ENCODE results near the gene ADGRB3. TPM values are rescaled to one million over a fixed set of nuclear protein-coding genes. Genes with fewer than 3 reads are reported as not detected.
"Not testable (repeated sequence)": the region's sequence is repeated elsewhere in the genome, so short reads cannot be mapped to it uniquely, and the experiment has no call there.

The ADGRB3 gene
- total RNA-seq, 1 donor from 2014 or later = 8.9 TPM

DNA sequence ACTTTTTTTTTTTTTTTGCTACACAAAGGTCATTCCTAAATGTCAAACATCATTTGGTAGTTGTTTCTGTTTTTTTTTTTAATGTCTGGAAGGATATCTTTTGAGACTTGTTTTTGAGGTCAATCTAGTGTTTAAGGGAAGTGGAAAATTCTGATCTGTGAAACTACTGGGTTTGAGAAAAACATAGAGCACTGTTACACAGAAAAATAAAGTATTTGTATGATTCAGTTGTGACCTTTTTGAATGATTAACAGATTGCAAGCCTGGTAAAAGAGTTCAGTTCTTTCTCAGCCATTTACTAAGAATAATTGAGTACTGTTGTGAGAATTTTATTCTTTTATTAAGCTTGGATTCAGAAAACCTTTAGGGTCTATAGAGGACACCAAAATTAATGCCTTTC lies 276.7 kb downstream of the ADGRB3 start:
- Mint-ChIP-seq H3K4me3 (ENCODE audit: unreplicated experiment) (no peak overlapping the region), H3K27ac (ENCODE audit: unreplicated experiment) (no peak overlapping the region), H3K4me1 (ENCODE audit: unreplicated experiment) (peaks cover 4% of the 10 kb centered on the region), H3K27me3 (ENCODE audit: unreplicated experiment) (peaks cover 13% of the 10 kb centered on the region), H3K9me3 (ENCODE audit: unreplicated experiment) (peaks cover 5% of the 10 kb centered on the region), H3K36me3 (ENCODE audit: unreplicated experiment) (no peaks in the 10 kb centered on the region)
- no peak for DNase-seq (ENCODE audit: extremely low spot score, unreplicated experiment)
- TF ChIP-seq, protein P1, sequence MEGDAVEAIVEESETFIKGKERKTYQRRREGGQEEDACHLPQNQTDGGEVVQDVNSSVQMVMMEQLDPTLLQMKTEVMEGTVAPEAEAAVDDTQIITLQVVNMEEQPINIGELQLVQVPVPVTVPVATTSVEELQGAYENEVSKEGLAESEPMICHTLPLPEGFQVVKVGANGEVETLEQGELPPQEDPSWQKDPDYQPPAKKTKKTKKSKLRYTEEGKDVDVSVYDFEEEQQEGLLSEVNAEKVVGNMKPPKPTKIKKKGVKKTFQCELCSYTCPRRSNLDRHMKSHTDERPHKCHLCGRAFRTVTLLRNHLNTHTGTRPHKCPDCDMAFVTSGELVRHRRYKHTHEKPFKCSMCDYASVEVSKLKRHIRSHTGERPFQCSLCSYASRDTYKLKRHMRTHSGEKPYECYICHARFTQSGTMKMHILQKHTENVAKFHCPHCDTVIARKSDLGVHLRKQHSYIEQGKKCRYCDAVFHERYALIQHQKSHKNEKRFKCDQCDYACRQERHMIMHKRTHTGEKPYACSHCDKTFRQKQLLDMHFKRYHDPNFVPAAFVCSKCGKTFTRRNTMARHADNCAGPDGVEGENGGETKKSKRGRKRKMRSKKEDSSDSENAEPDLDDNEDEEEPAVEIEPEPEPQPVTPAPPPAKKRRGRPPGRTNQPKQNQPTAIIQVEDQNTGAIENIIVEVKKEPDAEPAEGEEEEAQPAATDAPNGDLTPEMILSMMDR (IDR thresholded peaks at IDR 0.05) = no peak

DNA sequence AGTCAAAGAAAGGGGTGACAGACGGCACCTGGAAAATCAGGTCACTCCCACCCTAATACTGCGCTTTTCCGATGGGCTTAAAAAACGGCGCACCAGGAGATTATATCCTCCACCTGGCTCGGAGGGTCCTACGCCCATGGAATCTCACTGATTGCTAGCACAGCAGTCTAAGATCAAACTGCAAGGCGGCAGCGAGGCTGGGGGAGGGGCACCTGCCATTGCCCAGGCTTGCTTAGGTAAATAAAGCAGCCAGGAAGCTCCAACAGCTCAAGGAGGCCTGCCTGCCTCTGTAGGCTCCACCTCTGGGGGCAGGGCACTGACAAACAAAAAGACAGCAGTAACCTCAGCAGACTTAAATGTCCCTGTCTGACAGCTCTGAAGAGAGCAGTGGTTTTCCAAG lies 277.7 kb downstream of the ADGRB3 start:
- H3K27me3 Mint-ChIP-seq (ENCODE audit: unreplicated experiment) = peaks cover 15% of the 10 kb centered on the region
- H3K36me3 Mint-ChIP-seq (ENCODE audit: unreplicated experiment); H3K4me3 Mint-ChIP-seq (ENCODE audit: unreplicated experiment); H3K4me1 Mint-ChIP-seq (ENCODE audit: unreplicated experiment); DNase-seq (ENCODE audit: extremely low spot score, unreplicated experiment); H3K9me3 Mint-ChIP-seq (ENCODE audit: unreplicated experiment); H3K27ac Mint-ChIP-seq (ENCODE audit: unreplicated experiment): not testable (repeated sequence)

DNA sequence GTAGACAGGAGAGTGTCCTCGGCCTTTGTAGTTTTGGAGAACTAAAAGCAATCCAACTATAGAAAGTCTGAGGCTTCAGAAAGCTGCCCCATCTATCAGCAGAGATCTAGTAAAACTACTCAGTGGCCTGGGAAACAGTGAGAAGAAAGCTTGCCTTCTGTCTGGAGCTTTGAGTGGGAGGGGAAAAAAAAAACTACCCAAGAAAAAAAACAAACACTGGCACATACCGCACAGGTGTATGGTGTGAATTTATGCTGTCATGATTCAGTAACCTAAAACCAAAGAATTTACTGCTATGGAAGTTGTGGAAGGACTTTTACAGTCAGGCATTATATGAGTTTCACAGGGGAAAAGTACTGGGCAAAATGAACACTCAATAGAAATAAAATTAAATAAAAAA lies 280.5 kb downstream of the ADGRB3 start:
- no peaks in the 10 kb centered on the region for H3K9me3 Mint-ChIP-seq (ENCODE audit: unreplicated experiment)
- H3K36me3 Mint-ChIP-seq (ENCODE audit: unreplicated experiment) = no peaks in the 10 kb centered on the region
- DNase-seq (ENCODE audit: extremely low spot score, unreplicated experiment) = no peak
- no peak overlapping the region for H3K27ac Mint-ChIP-seq (ENCODE audit: unreplicated experiment)
- no peak overlapping the region for H3K4me3 Mint-ChIP-seq (ENCODE audit: unreplicated experiment)
- TF ChIP-seq, protein P1 (IDR thresholded peaks at IDR 0.05) = no peak
- H3K4me1 Mint-ChIP-seq (ENCODE audit: unreplicated experiment) = peaks cover 4% of the 10 kb centered on the region
- peaks cover 17% of the 10 kb centered on the region for H3K27me3 Mint-ChIP-seq (ENCODE audit: unreplicated experiment)

DNA sequence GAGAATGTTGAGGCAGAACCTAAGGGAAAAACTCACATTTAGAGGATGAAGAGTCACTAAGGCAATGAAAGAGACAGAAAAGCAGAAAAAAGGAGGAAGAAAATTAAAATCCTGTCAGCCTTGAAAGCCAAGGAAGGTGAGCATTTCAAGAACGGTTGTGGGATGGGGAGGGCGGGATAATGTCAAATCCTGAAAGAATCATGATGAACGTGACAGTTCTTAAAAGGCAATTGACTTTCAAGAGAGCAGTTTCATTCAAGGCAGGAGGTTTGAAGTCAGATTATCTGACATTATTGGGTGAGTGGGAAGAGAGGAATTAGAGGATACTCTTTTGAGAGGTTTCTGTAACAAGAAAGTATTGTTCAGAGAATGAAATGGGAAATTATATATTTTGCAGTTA lies 284.5 kb downstream of the ADGRB3 start:
- no peaks in the 10 kb centered on the region for H3K9me3 Mint-ChIP-seq (ENCODE audit: unreplicated experiment)

DNA sequence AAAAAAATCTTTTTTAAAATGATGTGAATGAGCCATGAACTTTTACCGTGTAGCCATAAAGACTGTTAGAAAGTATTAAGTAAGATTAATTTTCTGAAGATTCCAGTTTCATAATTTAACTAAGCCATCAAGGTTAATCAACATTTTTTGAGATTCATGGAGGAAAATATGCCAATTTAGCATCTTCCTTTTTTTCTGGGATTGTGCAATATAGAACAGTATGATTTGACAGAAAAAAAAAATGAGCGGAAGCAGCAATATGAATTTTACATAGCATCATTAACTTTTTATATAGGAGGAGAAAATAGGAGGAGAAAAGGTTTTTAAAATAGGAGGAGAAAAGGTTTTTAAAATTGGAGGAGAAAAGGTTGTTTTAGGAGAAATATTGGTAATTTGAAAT lies 306.3 kb downstream of the ADGRB3 start:
- TF ChIP-seq, protein P1 (IDR thresholded peaks at IDR 0.05) = no peak
- Mint-ChIP-seq H3K4me1 (ENCODE audit: unreplicated experiment) (no peaks in the 10 kb centered on the region), H3K9me3 (ENCODE audit: unreplicated experiment) (no peaks in the 10 kb centered on the region), H3K27ac (ENCODE audit: unreplicated experiment) (no peak overlapping the region), H3K36me3 (ENCODE audit: unreplicated experiment) (peaks cover 4% of the 10 kb centered on the region), H3K27me3 (ENCODE audit: unreplicated experiment) (peaks cover 4% of the 10 kb centered on the region), H3K4me3 (ENCODE audit: unreplicated experiment) (no peak overlapping the region)
- no peak for DNase-seq (ENCODE audit: extremely low spot score, unreplicated experiment)

More for the DNA sequence above, 284.5 kb downstream of the ADGRB3 start:
- H3K36me3 Mint-ChIP-seq (ENCODE audit: unreplicated experiment) = no peaks in the 10 kb centered on the region
- TF ChIP-seq, protein P1 (IDR thresholded peaks at IDR 0.05) = no peak
- no peaks in the 10 kb centered on the region for H3K4me1 Mint-ChIP-seq (ENCODE audit: unreplicated experiment)
- no peak for DNase-seq (ENCODE audit: extremely low spot score, unreplicated experiment)
- H3K27me3 Mint-ChIP-seq (ENCODE audit: unreplicated experiment) = peaks cover 21% of the 10 kb centered on the region
- H3K27ac Mint-ChIP-seq (ENCODE audit: unreplicated experiment) = no peak overlapping the region
- no peak overlapping the region for H3K4me3 Mint-ChIP-seq (ENCODE audit: unreplicated experiment)

DNA sequence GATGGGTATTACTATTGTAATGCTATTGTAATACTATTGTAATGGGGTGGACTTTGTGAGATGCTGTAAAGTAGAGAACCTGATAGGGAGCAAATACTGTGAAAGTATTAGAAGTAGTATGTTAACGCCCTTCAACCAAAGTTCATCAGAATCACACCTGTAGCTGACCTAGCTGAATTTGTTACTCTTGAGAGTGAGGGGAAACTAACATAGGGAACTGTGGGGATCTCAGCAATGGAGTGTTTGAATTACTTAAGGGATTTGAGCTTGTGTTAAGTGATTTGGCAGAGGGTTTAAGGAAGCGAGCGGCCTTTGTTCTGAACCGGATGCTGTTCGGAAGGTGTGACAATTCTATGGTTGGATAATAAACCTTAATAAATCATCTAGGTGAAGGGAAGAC lies 312.6 kb downstream of the ADGRB3 start:
- Mint-ChIP-seq H3K4me1 (ENCODE audit: unreplicated experiment) (no peaks in the 10 kb centered on the region), H3K27me3 (ENCODE audit: unreplicated experiment) (peaks cover 2% of the 10 kb centered on the region), H3K4me3 (ENCODE audit: unreplicated experiment) (no peak overlapping the region), H3K36me3 (ENCODE audit: unreplicated experiment) (peaks cover 7% of the 10 kb centered on the region), H3K9me3 (ENCODE audit: unreplicated experiment) (no peaks in the 10 kb centered on the region), H3K27ac (ENCODE audit: unreplicated experiment) (no peak overlapping the region)
- TF ChIP-seq, protein P1 (IDR thresholded peaks at IDR 0.05) = no peak
- no peak for DNase-seq (ENCODE audit: extremely low spot score, unreplicated experiment)

All from osteocyte (in vitro differentiated cells).